DMS53 treated with DMSO at 0.1 percent for 48 hours (cell line): ENCODE measurements around the gene ING3.

Source experiments
- DNase-seq: peaks from one replicate; lab custom pipeline; 2025; ENCODE audit not compliant: unreplicated experiment; lab: John Stamatoyannopoulos, UW

ING3 gene

DNA sequence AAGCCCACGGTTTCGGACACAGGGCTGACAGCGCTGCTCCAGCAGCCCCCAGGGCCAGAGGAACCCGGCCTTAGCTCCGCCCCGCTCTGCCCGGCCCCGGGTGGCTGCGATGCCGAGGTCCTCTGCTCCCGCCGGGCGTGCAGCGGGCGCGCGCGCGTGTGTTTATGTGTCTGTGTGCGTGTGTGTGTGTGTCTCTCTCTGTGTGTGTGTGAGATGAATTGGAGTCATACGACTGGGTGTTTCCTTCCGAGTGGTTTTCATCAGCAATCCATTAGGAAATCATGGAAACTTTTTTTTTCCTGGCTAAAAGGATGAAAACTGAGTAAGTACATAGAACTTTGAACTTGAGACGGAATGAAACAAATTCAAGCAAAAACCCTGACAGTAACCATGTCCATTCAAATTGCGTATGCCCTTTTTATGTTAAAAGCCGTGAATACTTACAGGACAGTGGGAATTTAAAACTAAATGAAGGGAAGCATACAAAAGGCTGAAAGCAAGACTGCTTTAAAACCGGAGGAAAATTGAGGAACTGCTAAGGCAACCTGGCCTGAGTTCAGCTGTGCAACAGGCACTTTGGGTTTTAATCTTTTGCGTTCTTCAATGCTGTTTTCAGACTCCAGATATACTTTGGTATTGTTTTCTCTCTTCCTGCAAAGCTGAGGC, 38.1 kb downstream of the ING3 start, which contains the start of gene CPED1:
Gene CPED1 (plus strand): TSS at position 121 of the 666 bp plus-strand sequence. CDS start 911 bp downstream, outside the sequence.
- DNase-seq: peak; percentile 59

DNA sequence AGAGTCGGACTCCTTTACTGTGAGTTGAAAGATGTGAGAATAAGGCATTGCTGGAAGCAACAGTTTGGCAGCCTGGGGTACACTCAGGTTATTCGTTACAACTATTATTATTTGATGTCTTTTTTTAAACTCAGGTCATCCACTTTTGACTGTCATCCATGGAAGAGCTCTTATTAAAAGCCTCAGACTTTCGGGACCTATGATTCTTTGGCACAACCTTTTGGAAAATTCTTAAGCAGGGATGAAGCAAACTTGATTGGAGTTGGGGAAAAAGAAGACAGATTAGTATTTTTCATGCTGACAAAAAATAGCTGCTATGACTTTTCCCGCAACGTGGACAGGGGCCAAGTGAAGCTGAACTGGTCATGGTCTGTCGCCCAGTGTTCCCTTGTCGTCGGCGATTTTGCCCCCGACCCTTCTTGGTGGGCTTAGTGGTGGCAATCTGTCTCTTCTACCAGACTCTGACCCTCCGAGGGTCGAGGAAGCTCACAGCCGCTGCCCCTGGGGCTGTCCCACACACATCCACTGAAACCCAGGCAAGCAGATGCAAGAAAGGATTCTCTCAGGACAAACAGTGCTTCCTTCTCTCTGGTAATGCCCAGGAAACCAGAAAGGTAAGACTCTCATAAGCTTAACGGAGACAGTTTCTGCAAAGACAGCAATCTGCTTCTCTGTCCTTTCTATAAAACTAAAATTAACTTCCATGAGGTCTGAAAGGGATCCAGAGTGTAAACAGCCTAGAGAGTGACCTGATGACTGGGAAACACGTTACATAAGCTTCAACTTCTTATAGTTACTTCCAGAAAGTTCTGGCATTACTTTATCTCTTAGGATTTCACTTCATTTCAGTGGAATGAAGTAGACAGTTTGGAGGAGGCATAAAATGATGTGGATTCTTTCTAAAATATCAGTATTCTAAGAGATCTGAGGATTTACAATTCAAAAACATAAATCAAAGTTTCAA, 39.0 kb downstream of the ING3 start:
- no peak for DNase-seq

DNA sequence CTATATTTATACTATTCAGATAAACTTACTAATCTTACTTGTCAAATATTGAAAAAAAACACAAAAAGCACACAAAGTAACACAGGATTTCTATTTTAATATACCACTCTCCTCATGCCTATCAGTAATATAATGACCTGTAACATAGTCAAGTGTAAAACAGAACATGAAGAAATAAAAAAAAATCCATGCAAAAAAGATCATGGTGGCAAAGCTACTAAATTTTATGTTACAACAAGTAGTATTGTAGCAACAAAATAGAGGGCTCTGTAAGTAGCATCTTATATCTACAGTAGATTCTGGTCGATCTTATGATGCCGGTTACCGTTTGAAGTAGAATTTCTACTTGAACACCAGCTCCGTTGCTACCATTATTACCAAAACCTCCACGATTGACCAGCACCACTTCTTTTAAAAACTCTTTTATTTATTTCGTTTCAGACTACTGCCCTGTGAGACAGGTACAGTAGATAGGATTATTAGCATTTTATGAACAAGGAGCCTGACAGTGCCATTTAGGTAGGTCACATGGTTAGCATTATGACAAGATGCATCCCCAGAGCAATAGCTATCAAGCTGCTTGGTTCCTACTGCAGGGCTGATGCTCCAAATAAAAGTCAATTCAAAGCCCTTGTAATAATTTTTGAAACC, 40.0 kb downstream of the ING3 start:
- no peak for DNase-seq

DNA sequence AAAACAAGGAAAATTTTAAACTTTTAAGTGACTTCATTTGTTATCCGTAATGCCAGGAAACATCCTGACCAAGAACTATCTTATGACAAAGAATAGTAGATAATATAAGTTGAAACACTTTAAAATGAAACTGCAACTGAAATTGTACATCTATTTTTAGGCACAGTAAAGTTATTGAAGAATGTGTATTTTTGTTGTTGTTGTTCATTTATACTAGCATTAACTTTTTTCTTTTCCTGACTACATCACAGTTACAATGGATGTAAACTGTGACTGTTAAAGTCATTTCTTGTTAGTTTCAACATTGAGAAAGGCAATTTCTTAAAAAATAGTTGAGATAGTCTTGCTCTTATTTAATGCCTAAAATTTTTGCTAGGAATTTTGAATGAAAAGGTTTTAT, 40.6 kb downstream of the ING3 start:
- no peak for DNase-seq

DNA sequence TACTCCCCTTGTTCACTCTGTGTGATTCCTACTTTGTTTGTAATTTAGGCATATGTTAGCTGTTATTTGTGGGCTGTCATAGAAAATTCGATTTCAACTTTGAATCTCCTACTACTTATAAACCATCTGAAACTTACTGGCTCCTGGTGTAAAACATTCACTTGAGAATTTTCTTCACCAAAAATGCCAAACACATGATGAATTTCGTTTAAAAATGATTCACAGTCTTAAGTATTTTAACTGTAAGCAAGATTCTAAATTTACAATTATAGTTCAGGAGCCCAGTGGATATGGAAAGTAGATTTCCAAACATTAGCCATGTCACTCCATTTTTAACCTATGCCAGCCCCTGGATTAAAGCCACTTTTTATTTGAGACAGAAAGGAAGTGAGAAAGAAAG, 41.0 kb downstream of the ING3 start:
- DNase-seq: no peak

DNA sequence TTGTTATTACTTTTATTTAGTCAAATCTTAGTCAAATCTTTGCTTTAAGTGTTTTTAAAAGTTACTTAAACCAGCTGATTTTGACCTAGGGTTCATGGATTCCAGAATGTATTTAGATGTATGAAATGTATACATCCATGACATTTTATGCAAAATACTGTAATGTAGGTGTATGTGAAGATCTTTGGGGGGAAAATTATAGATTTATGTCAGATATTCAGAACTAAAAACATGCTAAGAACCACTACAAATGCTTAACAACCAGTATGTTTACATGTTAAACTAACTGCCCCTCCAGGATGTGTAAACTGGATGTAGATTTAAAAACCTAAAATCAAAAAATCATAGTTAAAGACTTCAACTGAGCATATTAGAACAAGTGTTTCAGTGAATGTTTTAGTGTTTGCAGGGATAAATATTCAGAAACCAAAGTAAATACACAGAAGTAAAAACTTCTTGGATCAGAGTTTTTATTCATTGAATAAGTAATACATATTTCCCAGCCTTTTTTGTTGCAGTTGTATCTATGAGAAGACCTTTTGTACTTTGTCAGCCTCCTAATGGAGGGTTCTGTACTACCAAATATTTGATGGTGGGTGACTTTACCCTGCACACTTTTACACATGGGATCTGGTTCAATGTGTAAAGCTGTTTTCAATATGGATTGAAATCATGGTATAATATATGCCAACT, 41.8 kb downstream of the ING3 start:
- no peak for DNase-seq

DNA sequence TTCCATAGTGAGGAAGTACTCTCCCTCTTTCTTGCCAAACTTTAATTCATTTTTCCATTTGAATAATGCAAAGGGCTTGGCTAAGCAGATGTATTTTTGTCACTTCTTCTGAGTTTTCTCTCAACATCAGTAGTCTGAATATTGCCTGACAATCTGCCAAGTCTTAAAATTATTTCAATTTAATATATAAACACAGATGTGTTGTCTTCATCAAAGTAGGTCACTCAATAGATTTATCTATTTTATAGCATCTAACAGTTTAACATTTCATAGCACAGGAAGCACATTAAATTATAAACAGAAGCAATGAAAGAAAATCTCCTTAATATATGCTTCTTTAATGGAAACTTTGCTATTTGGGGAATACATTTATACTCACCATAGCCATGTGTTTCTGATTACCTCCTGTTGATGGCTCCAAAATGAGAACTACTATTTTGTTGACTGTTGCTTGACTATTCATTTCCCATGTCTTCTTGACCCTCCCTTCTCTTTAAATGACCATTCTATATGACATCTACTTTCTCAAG, 42.5 kb downstream of the ING3 start:
- no peak for DNase-seq

DNA sequence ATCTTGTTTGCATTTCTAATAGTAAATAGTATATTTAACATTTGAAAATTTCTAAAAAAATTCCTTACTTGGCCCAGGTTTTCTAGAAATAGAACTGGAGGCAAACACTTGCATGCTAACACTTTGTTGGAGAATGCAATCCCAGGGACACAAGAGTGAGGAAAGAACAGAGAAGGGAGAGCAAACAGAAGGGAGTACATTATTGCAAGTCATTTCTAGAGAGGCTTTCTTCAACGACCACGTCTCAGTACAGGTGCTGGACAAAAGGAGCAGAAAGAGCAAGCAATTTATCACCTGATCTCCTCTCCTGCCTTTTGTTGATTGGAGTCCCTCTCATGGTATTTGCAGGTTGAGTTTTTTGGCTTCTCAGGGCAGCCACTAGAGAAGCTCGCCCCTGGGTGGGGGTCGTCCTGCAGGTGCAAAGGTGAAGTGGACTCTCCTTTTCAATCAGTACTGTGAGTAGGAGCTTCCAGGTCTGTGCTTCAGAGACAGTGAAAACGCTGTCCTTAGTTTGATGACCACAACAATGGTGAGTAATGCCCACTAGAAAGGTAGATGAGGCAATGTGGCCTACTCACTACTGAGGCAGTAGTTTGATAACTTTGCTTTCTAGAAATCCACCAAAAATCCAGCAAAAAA, 43.1 kb downstream of the ING3 start:
- DNase-seq: no peak

DNA sequence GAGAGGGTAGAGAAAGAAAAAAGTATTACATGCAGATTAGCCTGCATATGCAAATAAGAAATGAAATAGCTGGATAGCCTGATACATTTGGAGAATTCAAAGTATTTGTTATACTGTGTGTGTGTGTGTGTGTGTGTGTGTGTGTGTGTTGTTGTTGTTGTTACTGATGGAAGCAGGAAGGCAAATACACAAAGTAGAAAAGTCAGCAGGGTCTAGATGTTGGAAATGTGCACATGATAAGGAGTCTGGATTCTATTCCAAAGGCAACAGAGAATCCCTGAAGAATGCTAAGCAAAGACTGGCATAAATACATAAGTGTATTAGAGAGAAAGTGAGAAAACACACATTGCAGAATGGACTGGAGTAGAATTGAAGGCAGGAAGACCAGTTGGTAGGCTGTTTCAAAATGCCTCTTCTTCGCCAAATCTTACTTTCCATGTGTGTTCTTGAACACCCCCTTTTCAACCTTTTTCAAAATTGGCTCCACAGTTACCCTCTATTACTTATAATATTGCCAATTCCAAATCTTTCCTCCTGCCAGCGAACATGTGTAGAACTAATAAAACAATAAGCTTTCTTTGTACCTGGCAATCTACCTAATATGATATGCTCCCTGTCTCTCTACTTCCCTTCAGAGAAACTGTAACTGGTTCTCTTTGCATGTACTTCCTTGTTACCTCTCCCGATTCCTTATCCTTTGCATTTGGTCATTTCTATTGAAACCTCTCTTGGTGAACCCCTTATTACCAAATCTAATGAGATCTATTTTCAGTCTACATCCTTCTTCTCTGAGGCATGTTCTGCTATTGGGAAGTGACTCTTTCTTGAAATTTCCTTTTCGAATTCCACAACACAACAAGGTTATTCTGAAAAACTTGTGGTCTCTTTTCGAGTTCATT, 44.2 kb downstream of the ING3 start:
- DNase-seq: no peak

DNA sequence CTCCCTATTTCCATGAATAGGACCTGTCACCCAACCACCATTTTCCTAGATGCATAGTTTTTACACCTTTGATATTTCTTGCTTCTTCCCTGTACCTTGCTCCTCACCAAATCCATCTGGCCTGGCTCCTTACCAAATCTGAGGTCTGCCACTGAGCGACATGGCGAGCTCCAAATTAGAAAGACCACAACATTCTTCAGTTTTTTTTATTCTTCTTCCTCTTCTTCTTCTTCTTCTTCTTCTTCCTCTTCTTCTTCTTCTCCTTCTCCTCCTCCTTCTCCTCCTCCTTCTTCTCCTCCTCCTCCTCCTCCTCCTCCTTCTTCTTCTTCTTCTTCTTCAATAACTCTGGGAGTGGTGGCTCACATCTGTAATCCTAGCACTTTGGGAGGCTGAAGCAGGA, 45.1 kb downstream of the ING3 start:
- no peak for DNase-seq

DNA sequence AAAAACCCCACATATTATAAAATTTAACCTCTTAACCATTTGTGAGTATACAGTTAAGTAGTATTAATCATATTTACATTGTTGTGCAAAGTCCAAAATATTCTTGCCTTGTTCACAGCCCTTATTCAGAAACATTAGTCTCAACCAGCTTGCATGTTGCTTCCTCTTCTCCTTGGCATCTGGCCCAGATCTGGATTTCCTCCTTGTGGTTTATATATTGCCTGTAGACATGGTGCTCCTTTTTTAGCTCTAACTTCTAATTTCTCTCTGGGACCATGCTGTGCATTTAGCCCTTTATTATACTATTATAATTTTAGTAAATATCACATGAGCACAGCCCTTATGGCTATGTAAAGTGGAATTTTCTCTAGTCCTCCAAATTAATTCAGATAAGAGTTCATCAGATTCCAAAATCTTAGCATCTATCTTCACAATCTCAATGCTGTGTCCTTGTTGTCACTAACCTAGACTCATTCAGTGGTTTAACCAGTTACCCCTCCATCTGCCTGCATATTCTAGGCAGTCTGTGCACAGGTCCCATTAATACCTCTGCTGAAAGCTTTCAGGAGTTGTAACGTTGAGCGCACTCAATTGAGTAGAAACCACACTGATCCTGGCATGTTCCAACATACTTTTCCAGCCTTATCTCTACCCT, 45.9 kb downstream of the ING3 start:
- DNase-seq: peak; percentile 35

DNA sequence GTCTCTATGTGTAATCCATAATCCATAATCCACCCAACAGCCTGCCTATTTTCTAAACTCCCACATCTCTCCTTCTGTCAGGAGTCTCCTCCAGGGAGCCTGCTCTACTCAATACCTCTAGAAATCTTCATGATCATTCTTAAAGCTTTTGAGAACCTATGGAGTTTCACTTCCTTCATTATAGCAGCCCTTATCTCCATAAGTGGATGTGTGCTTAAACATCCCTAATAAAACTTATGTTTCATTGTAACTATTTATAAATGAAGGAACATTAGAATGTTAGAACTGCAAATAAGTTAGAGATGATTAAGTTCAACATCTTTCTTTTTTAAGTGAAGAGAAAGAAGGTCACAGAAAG, 46.4 kb downstream of the ING3 start:
- DNase-seq: no peak

DNA sequence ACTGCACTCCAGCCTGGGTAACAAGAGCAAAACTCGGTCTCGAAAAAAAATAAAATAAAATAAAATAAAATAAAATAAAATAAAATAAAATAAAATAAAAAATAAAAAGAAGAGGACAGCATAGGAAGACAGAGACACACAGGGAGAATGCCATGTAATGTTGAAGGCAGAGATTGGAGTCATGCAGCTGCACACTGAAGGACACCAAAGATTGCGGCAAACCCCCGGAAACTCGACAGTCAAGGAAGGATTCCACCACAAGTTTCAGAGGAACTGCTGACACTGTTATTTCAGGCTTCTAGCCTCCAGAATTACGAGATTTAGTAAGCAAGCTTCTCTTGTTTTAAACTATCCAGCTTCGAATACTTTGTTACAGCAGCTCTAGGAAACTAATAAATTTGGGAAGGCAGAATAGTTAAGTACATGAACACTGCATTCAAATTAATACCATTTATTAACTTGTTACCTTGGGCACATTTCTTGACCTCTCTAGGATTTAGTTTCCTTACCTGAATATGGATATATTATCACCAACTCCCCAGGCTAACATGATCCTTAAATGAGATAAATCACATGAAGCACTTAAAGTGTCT, 47.4 kb downstream of the ING3 start:
- no peak for DNase-seq

DNA sequence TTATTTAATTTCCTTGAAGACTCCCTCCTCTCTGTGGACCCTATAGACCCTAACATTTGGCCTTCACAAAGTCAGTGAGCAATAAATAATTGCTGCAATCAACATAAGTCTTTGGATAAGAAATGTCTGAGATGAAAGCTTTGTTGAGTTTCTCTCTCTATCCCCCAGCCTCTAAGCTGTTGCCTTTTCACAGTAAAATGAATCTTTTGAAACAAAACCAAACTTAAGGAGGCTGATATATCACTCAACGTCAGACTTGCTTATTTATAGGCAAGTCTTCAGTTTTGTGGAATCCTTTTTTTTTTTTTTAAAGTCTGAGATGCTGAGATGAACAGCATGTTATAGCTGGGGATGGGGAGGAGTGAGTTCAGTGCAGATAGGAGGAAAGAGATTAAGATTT, 47.9 kb downstream of the ING3 start:
- no peak for DNase-seq

DNA sequence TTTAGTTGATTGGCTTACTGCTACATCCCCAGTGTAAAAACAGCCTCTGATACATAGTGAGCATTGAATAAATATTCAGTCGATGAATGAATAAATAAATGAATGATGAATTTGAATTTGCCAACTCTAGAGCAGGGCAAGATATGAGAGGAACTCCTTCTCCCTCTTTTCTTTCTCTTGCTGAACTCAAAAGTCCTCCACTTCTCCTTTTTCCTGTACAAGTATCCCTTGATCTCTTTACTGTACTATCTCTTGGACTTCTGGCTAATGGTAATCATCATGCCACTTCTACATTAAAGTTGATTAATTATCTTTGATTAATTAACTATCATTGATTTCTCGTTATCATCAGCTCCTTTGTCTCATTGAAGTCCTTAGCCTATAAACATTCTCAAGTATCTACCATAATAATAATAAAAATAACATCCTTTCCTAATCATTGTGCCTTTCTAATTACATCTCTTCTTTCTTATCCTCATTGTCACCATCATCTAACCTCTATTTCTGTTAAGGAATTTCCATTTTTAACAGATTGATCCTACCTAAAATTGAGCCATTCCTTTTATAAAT, 48.5 kb downstream of the ING3 start:
- no peak for DNase-seq

DNA sequence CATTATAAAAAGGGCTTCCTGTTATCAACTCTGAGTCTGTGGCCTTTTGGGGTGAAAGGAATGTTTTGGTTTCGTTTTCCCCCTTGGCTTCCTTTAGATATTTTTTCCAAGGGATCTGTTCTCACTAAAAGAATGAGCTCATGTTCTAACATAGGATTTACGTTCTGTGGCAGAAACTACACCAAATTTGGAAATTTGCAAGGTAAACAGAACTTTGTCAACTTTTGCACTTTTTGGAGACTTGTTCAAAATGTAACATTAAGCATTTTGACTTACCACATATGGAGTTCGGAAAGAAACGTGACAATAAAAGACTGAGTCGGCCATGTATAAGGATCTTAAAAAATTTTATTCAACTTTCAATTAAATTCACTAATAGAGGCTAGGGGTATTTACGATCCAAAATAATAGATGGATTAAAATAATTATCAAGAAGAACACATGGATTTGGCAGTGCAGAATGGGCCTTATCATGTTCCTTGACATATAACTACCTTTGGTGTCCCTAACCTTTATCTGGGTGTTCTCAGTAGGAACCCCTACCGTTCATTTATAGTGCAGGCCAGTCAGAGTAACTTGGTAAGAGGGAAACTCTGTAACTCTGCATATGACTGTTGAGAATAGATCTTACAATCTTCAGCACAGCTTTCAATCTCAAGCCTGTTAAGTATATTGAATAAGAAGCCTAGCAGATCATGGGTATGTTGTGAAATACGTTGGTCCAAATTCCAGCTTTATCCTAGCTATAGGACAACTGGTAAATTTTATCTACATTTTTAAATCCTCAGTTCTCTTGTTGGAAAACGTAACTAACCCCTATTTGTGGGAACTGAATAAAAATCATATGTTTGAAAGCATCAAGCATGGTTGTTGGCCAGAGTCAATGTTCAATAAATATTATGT, 49.8 kb downstream of the ING3 start:
- DNase-seq: no peak

DNA sequence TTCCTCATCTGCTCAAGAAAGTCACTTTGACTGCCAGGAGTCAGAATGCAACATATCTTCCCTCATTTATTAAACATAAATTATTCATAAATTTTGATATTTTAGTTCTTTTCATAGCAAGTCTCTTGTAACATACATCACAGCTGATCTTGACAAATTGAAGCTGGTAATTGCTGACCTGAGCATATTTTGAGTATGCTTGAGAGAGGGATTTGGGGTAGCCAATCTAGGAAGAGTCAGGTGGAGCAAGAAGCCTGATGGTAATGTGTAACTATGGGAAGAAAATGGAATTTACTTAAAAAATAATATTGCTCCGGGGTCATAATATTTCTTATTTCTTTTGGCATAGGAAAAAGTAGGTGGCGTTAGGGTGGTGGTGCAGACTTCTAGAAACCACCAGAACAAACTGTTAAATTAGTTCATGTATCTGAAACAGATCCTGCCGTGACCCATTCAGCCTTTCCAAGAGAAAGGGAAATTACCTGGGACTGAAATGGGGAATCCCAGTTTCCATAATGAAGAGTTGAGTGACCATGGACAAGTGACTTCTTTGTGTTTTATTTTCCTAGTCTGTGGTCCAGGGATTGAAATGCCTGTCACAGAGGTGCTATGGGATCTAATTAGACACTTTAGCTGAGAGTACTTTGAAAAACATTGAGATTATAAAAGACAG, 50.8 kb downstream of the ING3 start:
- no peak for DNase-seq
